Myometrial cell (primary cell): ENCODE data around the gene CPHXL2. TPM values are rescaled to one million over a fixed set of nuclear protein-coding genes. Genes with fewer than 3 reads are reported as not detected.

Experiments used
- total RNA-seq: library from RNA; depleted of rRNA; stranded (reverse); fragments of >200 nt; gene quantifications from 2 replicates; pipeline ENCODE4 v1.2.3, GENCODE V29; 2015

CPHXL2 gene
- not detected in 2 replicates for total RNA-seq

DNA sequence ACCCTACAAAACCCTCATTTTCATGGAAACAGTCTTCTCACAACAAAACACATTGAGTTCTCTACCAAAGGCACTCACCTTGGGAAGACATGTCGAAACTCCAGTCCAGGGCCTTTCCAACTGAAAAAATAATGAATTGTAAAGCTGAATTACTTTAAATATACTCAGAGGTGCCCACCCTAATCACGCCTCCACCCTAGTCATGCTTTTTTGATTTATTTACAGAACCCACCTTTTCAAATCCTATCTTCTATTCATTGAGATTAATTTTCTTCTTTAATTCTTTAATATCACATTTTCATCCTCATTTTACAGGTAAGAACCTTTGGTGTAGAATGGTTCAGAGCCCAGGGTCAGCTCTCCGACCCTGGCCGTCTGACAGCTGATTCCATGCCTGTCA, at the start of gene CPHXL2:
CPHXL2 (minus strand) TSS at position 101 of the 400 bp plus-strand sequence; CDS start at position 91, 10 bp downstream.

DNA sequence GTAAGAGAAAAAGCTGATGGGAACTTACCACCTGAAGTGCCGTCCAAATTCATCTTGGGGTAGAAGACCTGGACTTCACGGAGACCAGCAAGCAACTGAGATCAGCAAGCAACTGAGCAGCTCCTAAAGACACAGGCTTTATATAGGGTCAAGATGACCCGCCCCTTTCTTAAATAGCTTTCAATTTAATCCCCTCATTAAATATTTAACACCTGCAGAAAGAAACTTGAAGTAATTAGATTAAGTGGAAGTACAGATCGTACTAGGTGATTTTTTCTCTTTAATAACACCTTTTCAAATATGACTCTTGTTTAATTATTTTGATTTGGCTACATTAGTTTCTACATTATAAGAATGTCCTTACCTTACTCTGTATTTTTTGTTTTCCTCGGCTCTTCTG, 49.6 kb upstream of the CPHXL2 start, which contains the start of gene CPHXL:
CPHXL (minus strand) TSS at position 101 of the 400 bp plus-strand sequence; CDS start at position 53, 48 bp downstream.

DNA sequence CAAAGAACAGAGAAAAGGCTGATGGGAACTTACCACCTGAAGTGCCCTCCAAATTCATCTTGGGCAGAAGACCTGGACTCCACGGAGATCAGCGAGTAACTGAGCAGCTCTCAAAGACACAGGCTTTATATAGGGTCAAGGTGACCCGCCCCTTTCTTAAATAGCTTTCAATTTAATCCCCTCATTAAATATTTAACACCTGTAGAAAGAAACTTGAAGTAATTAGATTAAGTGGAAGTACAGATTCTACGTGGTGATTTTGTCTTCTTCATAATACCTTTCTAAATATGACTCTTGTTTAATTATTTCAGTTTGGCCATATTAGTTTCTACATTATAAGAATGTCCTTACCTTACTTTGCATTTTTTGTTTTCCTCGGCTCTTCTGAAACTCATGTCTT, 24.6 kb upstream of the CPHXL2 start, which contains the start of gene DUXB:
DUXB (minus strand) TSS at position 101 of the 400 bp plus-strand sequence; CDS start at position 58, 43 bp downstream.

DNA sequence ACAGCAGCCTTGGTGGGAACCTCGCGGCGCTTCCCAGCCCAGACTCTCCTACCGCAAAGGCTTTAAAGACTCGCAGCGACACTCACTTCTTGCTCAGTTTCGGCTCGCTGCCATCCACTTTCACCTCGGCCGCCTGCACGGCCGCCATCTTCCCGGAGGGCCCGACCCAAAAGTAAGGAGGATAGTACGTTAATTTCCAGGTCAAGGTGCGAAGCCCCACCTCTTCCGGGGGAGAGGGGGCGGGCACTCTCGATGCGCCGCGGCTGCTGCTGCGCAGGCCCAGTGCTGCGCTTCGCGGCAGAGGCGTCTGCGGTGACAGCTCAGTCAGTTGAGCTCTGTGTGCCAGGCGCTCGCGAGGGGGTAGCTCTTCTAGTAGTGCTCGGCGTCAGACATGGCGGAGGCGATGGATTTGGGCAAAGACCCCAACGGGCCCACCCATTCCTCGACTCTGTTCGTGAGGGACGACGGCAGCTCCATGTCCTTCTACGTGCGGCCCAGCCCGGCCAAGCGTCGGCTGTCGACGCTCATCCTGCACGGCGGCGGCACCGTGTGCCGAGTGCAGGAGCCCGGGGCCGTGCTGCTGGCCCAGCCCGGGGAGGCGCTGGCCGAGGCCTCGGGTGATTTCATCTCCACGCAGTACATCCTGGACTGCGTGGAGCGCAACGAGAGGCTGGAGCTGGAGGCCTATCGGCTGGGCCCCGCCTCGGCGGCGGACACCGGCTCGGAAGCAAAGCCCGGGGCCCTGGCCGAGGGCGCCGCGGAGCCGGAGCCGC, 29.1 kb downstream of the CPHXL2 start, which contains the start of the genes KARS1 and TERF2IP:
KARS1 (minus strand) TSS at position 174 of the 773 bp plus-strand sequence; CDS start at position 148, 26 bp downstream.
TERF2IP (plus strand) TSS at position 282 of the 773 bp plus-strand sequence; CDS start at position 392, 110 bp downstream.

DNA sequence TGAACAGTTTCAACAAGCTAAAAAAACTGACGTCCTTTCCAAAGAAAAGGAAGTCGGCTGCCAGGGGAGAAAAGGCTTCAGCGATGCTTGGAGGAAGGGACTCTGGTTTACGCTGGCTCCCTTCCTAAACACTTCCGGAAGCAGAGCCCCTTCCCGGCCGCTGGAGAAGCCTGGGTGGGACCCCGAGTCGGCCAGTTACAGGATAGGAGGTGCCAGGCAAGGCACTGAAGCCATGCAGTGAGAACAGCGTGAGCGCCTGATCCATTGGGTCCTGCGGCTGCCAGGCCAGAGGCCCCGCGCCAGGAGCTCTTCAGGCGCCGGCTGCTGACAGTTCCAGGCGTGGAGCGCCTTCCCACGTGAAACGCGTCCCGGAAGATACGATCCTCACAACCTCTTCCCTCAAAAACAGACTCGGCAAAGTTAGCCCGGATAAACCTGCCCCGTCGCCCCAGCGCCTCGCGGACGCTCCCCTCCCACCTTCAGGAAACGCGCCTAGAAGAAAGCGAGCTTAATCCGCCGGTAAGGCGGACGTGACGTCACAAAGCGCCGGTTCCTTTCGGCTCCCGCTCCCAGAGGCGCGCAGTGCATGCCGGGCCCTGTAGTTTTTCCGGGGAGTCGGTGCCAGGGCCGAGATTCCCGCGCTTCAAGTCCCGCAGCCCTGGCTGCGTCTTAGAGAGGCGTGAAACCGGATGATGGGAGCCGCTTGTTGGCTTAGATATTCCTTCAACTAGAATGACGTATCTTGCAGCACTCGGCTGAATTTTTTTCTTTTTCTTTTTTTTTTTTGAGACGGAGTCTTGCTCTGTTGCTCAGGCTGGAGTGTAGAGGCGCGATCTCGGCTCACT, 53.8 kb downstream of the CPHXL2 start, which contains the start of gene ADAT1:
ADAT1 (minus strand) TSS at position 521 of the 845 bp plus-strand sequence. CDS start 2,482 bp downstream, outside the sequence.

Other genes with a start within 250 kb of the CPHXL2 start
- 23.9 and 53.5 TPM in 2 replicates for gene CFDP1, start 243.5 kb downstream of the CPHXL2 start, total RNA-seq
- gene TMEM170A, start 212.3 kb downstream of the CPHXL2 start, total RNA-seq = 6.9 and 15.4 TPM in 2 replicates
- 0.18 and 1.2 TPM in 2 replicates for gene CHST6, start 181.6 kb downstream of the CPHXL2 start, total RNA-seq
- gene CHST5, start 140.9 kb downstream of the CPHXL2 start, total RNA-seq = not detected in 2 replicates
- 19.3 and 47.0 TPM in 2 replicates for gene TMEM231, start 120.8 kb downstream of the CPHXL2 start, total RNA-seq
- gene GABARAPL2, start 110.6 kb downstream of the CPHXL2 start, total RNA-seq = 58.3 and 78.7 TPM in 2 replicates
- 31.7 and 49.0 TPM in 2 replicates for gene ADAT1, start 53.7 kb downstream of the CPHXL2 start, total RNA-seq
- gene KARS1, start 29.3 kb downstream of the CPHXL2 start, total RNA-seq = 206 and 225 TPM in 2 replicates
- 52.5 and 54.9 TPM in 2 replicates for gene TERF2IP, start 29.2 kb downstream of the CPHXL2 start, total RNA-seq
- not detected in 2 replicates for gene DUXB, start 24.5 kb upstream of the CPHXL2 start, total RNA-seq
- gene CPHXL, start 49.5 kb upstream of the CPHXL2 start, total RNA-seq = not detected in 2 replicates